Osteocyte (in vitro differentiated cells): ENCODE data around the gene DCXR. TPM values are rescaled to one million over a fixed set of nuclear protein-coding genes. Genes with fewer than 3 reads are reported as not detected.

Experiments used
- DNase-seq: peaks from one replicate; pipeline ENCODE4 v3.0.0; 2021; ENCODE audit warnings: mixed read lengths; ENCODE audit not compliant: unreplicated experiment; ENCODE audit errors: extremely low spot score
- H3K27ac Mint-ChIP-seq: one replicate; pipeline ENCODE4 v1.8.0; 2021; ENCODE audit warnings: mild to moderate bottlenecking, mixed read lengths; ENCODE audit not compliant: unreplicated experiment
- H3K27me3 Mint-ChIP-seq: one replicate; pipeline ENCODE4 v1.8.0; 2021; ENCODE audit warnings: mixed read lengths; ENCODE audit not compliant: unreplicated experiment
- H3K36me3 Mint-ChIP-seq: one replicate; pipeline ENCODE4 v1.8.0; 2021; ENCODE audit warnings: mixed read lengths; ENCODE audit not compliant: unreplicated experiment
- H3K4me1 Mint-ChIP-seq: one replicate; pipeline ENCODE4 v1.8.0; 2021; ENCODE audit warnings: mixed read lengths; ENCODE audit not compliant: unreplicated experiment
- H3K4me3 Mint-ChIP-seq: one replicate; pipeline ENCODE4 v1.8.0; 2021; ENCODE audit warnings: mild to moderate bottlenecking, moderate library complexity, mixed read lengths; ENCODE audit not compliant: unreplicated experiment
- H3K9me3 Mint-ChIP-seq: one replicate; pipeline ENCODE4 v1.8.0; 2021; ENCODE audit warnings: mixed read lengths; ENCODE audit not compliant: unreplicated experiment
- CTCF ChIP-seq: fragments of 200-600 bp; sonication (generic); IDR thresholded peaks from 2 replicates; pipeline ENCODE4 v1.5.0; 2021; ENCODE audit warnings: antibody characterized with exemption, mild to moderate bottlenecking, moderate library complexity
- total RNA-seq: library from RNA; stranded (reverse); gene quantifications from 2 replicates; pipeline ENCODE4 v1.2.1, GENCODE V29; 2021

DCXR gene
- total RNA-seq, 1 donor from 2014 or later: 69.0 TPM

- TF ChIP-seq CTCF: no peak
- H3K27ac Mint-ChIP-seq: no peak overlapping the region
- DNase-seq: no peak
- no peaks in the 10 kb centered on the region for H3K4me1 Mint-ChIP-seq
- no peak overlapping the region for H3K4me3 Mint-ChIP-seq
- H3K9me3 Mint-ChIP-seq: no peaks in the 10 kb centered on the region
- H3K27me3 Mint-ChIP-seq: no peaks in the 10 kb centered on the region
- peaks cover 16% of the 10 kb centered on the region for H3K36me3 Mint-ChIP-seq
Observed at GRCh38 chr17:82083533-82084359, 46.2 kb upstream of the DCXR start.

DNA sequence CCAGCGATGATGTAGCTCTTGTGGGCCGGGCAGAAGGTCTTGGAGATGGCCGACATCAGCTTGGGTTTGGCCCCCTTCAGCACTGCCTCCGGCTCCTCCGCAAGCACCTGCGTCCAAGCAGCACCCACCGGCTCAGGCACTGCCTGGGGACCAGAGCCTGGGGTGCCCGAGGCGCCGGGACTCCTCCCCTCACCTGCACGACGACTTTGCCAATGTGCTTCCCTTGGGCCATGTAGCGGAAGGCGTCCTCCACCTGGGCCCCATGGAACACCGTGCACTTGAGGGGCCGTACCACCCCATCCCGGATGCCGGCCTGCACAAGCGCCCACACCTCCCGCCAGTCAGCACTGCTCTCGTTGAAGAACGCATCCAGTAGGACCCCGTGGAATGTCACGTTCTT lies 45.5 kb upstream of the DCXR start:
- Mint-ChIP-seq H3K27me3 (no peaks in the 10 kb centered on the region), H3K4me3 (no peak overlapping the region), H3K36me3 (peaks cover 15% of the 10 kb centered on the region), H3K9me3 (no peaks in the 10 kb centered on the region), H3K27ac (no peak overlapping the region), H3K4me1 (no peaks in the 10 kb centered on the region)
- no peak for TF ChIP-seq CTCF
- no peak for DNase-seq

DNA sequence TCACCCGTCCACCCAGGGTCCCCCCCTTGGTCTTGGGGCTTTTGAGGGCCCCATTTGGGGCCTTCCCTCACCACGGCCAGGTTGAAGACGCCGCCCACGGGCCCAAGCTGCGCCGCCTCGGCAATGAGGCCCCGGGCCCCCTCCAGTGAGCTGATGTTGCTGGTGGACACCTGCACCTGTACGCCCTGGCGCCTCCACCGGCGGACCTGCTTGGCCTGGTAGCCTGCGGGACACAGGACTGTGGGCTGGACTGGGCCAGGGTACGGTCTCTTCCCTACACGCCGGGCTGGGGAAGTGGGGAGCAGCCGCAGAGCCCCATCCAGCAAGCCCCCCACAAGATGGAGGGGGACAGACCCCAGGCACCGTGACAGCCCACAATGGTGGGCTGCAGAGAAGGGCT lies 45.0 kb upstream of the DCXR start:
- Mint-ChIP-seq H3K36me3 (peaks cover 12% of the 10 kb centered on the region), H3K27ac (no peak overlapping the region), H3K4me3 (no peak overlapping the region), H3K27me3 (no peaks in the 10 kb centered on the region), H3K4me1 (no peaks in the 10 kb centered on the region), H3K9me3 (no peaks in the 10 kb centered on the region)
- DNase-seq: no peak
- TF ChIP-seq CTCF: no peak

GRCh38 chr17:82081966-82082365 lies 44.5 kb upstream of the DCXR start:
- no peak for DNase-seq
- Mint-ChIP-seq H3K9me3 (no peaks in the 10 kb centered on the region), H3K4me3 (no peak overlapping the region), H3K4me1 (no peaks in the 10 kb centered on the region), H3K27ac (no peak overlapping the region), H3K27me3 (no peaks in the 10 kb centered on the region), H3K36me3 (peaks cover 12% of the 10 kb centered on the region)
- TF ChIP-seq CTCF: no peak

DNA sequence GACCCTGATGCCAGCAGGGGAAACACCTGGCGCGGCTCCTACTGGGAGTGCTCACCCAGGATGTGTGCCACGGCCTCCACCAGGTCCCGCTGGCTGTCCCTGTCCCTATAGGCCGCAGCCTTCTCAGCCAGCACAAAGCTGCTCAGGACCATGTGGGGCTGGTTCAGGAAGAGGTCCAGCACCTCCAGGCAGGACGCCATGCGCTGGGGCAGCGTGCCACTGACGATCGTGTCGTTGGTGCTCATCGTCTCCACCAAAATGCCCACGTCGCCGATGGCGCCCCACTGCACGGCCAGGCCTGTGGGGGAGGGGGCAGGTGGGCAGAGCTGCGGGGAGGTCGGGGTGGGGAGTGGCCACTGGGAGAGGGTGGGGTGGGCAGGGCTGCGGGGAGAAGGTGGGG lies 44.0 kb upstream of the DCXR start:
- Mint-ChIP-seq H3K9me3 (no peaks in the 10 kb centered on the region), H3K27me3 (no peaks in the 10 kb centered on the region), H3K27ac (no peak overlapping the region), H3K4me1 (no peaks in the 10 kb centered on the region), H3K4me3 (no peak overlapping the region), H3K36me3 (peaks cover 12% of the 10 kb centered on the region)
- TF ChIP-seq CTCF: no peak
- no peak for DNase-seq
